ENCODE measurements around the gene PLB1.

The PLB1 gene

GRCh38 chr2:28674713-28675068 lies 178.8 kb downstream of the PLB1 start:
- no peak for DNase-seq

GRCh38 chr2:28676152-28676835 lies 180.4 kb downstream of the PLB1 start:
- DNase-seq = no peak

DNA sequence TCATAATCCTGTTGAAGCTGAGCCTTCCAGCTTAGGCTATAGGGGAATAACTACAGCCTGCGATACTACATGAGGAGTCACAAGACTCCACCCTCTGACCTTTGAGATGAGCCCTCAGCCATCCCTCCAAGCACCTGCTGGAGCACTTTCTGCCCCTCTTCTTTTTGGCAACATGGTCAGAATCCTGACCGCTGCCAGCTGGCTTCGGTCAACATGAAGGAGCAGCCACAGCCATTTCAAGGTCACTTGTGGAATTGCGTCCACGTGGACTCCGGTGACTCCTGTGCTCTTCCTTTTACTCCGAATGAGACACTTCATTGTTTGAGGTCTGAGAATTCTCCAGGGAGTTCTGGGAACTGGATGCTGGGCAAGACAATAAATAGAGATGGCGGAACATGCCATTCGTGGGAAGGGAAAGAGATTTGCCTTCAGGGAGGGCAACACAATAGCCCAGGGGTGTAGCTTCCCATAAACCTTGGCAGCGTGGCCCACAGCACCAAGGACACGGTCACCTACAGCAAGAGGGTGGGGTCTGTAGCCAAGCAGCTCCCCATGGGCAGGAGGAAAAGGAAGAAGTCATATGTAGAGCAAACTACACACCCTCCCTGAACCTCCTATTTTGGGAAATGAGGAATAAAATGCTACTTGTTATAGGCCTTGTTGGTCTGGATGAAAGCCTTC lies 182.5 kb downstream of the PLB1 start:
- no peak for DNase-seq

DNA sequence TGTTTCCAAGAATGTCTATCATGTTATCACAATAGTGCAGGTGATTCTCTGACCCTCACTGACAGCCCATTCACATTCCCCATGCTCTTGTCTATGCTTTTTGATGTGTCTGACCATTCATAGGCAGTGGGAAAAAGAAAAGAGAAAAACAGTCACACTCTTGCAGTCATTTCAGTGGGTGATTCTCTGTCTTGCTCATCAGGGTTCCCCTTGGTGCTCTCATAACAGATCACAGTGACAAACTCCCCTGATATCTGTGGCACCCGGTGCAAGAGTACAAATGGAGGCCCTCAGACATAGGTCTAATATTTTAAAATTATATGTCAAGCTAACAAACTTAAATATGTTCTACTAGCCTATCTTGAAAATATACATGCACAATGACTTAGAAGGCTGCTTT lies 183.1 kb downstream of the PLB1 start:
- DNase-seq = no peak

GRCh38 chr2:28680657-28681056 lies 184.8 kb downstream of the PLB1 start:
- DNase-seq = no peak

DNA sequence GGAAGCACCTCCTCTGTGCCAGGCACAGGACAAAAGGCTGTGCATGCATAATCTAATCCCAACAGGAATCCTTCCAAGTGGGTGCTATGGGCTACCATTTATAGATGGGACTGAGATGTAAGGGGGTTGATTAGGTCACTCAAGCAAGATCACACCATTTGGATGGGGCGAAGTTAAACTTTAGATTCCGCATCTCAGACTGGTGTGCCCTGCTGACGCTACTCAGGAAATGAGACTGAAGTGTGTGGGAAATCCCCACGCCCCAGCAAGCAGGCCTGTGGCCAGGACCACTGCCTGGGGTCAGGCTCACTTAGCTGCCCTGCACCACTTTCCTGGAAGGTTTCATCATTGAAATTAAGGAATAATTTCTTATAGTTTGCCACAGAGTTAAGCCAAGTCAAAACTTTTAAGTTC lies 185.3 kb downstream of the PLB1 start:
- no peak for DNase-seq

- no peak for DNase-seq
Observed at GRCh38 chr2:28681606-28682005, 185.7 kb downstream of the PLB1 start.

- peak; percentile 56 for DNase-seq
Observed at GRCh38 chr2:28683100-28683706, 187.3 kb downstream of the PLB1 start.

GRCh38 chr2:28684142-28684858 lies 188.4 kb downstream of the PLB1 start:
- no peak for DNase-seq

DNA sequence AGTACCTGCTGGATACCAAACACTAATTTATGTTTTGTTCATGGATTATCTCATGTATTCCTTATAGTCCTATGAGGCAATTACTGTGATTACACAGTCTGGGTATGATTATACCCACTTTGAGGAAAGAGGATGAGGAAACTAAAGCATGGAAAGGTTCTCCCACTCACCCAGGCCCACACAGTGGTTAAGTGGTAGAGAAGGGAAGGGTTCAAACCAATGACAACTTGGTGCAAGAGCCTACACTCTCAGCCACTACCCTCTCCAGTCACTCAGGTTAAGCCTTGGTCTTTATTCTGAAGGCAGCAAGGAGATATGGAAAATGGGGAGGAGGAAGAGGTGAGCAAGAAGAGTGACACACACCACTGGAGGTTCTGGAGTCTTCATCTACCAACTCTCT lies 191.3 kb downstream of the PLB1 start:
- DNase-seq = no peak

DNA sequence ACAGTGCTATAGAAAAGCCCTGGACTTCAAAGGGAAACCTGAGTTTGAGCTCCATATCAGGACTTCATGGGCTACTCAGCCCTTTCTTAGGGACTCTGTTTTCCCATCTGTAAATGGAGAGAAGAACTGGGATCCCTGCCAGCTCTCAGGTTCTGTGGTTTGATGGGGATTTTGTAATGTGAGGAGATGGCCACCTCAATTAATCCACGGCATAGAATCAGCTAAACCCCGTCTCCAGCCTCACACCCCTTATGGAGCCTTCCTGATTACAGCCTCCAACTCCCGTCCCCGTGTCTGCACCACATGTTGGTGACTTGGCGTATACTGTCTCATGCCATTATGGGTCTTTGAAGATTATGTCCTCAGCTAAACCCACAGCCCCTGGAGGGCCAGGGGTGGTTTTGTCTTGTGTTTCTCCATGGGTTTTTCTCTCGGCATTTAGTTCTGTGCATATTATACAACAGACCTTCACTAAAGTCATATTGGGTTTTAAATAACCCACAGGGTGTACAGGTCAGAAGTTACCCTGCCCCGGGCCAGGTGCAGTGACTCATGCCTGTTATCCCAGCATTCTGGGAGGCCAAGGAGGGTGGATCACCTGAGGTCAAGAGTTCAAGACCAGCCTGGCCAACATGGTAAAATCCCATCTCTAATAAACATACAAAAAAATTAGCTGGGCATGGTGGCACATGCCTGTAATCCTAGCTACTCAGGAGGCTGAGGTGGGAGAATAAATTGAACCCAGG lies 192.0 kb downstream of the PLB1 start:
- DNase-seq = no peak

- no peak for DNase-seq
Observed at GRCh38 chr2:28688818-28689217, 193.0 kb downstream of the PLB1 start.

DNA sequence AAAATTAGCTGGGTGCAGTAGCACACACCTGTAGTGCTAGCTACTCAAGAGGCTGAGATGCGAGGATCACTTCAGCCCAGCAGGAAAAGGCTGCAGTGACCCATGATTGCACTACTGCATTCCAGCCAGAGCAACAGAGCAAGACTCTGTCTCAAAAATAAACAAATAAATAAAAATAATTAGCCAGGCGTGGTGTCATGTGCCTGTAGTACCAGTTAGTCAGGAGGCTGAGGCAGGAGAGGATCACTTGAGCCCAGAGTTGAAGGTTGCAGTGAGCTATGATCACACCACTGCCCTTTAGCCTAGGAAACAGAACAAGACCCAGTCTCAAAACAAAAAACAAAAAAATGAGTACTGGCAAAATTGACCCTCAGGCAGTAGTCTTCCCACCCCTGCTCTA lies 193.9 kb downstream of the PLB1 start:
- DNase-seq = no peak

DNA sequence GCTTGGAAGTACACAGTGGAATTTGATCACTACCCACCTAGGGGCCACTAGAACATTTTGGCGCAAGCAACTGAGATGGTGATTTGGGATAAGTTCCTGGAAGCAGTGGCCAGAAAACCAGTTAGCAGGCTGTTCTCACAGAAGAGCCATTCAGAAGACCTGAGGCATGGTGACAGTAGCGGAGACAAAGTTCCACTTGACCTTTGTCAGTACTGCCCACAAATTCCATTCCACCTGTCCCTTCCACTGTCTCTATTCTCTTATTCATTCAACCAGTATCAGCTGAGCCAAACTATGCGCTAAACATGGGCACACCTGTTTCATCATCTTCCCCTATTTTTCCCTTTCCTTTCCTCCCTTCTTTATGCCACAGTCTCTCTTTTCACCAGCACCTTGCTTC lies 196.6 kb downstream of the PLB1 start:
- no peak for DNase-seq

DNA sequence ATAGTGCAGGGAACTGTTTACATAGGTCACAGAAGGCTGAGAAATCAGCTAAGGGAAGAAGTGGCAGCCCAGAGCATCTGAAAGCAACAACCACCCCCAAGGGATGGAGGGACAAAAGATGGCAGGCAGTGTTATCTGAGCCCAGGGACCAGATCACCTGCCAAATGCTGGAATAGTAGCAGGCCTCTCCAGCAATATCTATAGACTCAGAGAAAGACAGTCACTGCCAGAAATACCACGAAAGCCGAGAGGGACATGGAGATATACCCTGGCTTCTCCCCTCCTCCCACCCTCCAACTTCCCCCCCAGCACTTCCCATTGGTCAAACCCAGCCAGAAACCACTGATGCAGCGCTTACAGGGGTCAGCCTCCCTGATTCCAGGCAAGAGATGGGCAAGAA lies 197.4 kb downstream of the PLB1 start:
- no peak for DNase-seq
